Astrocyte (in vitro differentiated cells and primary cell): ENCODE data around the gene PLCD3. TPM values are rescaled to one million over a fixed set of nuclear protein-coding genes. Genes with fewer than 3 reads are reported as not detected.
A peak's percentile ranks its signal among the peaks of the same experiment; 100 is the strongest.

Experiments
- DNase-seq: peaks from one replicate; pipeline ENCODE4 v3.0.0-alpha.2; 2010; ENCODE audit warnings: low read depth
- FAIRE-seq: peaks from 2 replicates; lab custom pipeline; 2011; peaks lifted over from hg19 to GRCh38; lab: Jason Lieb, UNC
- H2AFZ ChIP-seq: 2 replicates; pipeline ENCODE4 v1.6.0; 2012; ENCODE audit warnings: low read depth, low read length, inconsistent platforms
- H3K27ac ChIP-seq: 2 replicates; pipeline ENCODE4 v1.5.1; 2011; ENCODE audit warnings: low read depth, low read length, inconsistent platforms
- H3K27me3 ChIP-seq: 2 replicates; pipeline ENCODE4 v1.6.0; 2011; ENCODE audit warnings: low read length, inconsistent platforms; ENCODE audit not compliant: insufficient read depth
- H3K36me3 ChIP-seq: 2 replicates; pipeline ENCODE4 v1.5.1; 2011; ENCODE audit warnings: low read length, inconsistent platforms; ENCODE audit not compliant: insufficient read depth
- H3K4me1 ChIP-seq: 2 replicates; pipeline ENCODE4 v1.5.1; 2011; ENCODE audit warnings: low read length, inconsistent platforms; ENCODE audit not compliant: insufficient read depth
- H3K4me2 ChIP-seq: 2 replicates; pipeline ENCODE4 v1.6.0; 2012; ENCODE audit warnings: low read length, inconsistent platforms
- H3K4me3 ChIP-seq: 2 replicates; pipeline ENCODE4 v1.5.1; 2011; ENCODE audit warnings: low read depth, mild to moderate bottlenecking, low read length, inconsistent platforms; ENCODE audit not compliant: insufficient read depth
- H3K79me2 ChIP-seq: 2 replicates; pipeline ENCODE4 v1.6.0; 2012; ENCODE audit warnings: mild to moderate bottlenecking, low read length, inconsistent platforms; ENCODE audit not compliant: insufficient read depth
- H3K9ac ChIP-seq: 2 replicates; pipeline ENCODE4 v1.6.0; 2012; ENCODE audit warnings: mild to moderate bottlenecking, low read length, inconsistent platforms
- H3K9me3 ChIP-seq: 2 replicates; pipeline ENCODE4 v1.5.1; 2012; ENCODE audit warnings: low read depth, mild to moderate bottlenecking, low read length, inconsistent platforms; ENCODE audit not compliant: insufficient read depth
- H4K20me1 ChIP-seq: 2 replicates; pipeline ENCODE4 v1.6.0; 2012; ENCODE audit warnings: low read length, inconsistent platforms; ENCODE audit not compliant: insufficient read depth
- H3K27ac Mint-ChIP-seq: one replicate; pipeline ENCODE4 v1.8.0; 2021; ENCODE audit warnings: mild to moderate bottlenecking, mixed read lengths; ENCODE audit not compliant: unreplicated experiment
- H3K27me3 Mint-ChIP-seq: one replicate; pipeline ENCODE4 v1.8.0; 2021; ENCODE audit warnings: low read depth, mixed read lengths; ENCODE audit not compliant: unreplicated experiment
- H3K36me3 Mint-ChIP-seq: one replicate; pipeline ENCODE4 v1.8.0; 2021; ENCODE audit warnings: low read depth, mixed read lengths; ENCODE audit not compliant: unreplicated experiment
- H3K4me1 Mint-ChIP-seq: one replicate; pipeline ENCODE4 v1.8.0; 2021; ENCODE audit warnings: low read depth, mixed read lengths; ENCODE audit not compliant: unreplicated experiment
- H3K4me3 Mint-ChIP-seq: one replicate; pipeline ENCODE4 v1.8.0; 2021; ENCODE audit warnings: mild to moderate bottlenecking, moderate library complexity, mixed read lengths; ENCODE audit not compliant: unreplicated experiment
- H3K9me3 Mint-ChIP-seq: one replicate; pipeline ENCODE4 v1.8.0; 2021; ENCODE audit warnings: mild to moderate bottlenecking, mixed read lengths; ENCODE audit not compliant: unreplicated experiment
- CTCF ChIP-seq: IDR thresholded peaks from 2 replicates; pipeline ENCODE4 v1.5.1; 2011; ENCODE audit warnings: low read depth, mild to moderate bottlenecking, inconsistent platforms, low read length, moderate library complexity; ENCODE audit not compliant: insufficient read depth
- EZH2 ChIP-seq: IDR thresholded peaks from 2 replicates; pipeline ENCODE4 v1.6.1; 2012; ENCODE audit warnings: mild to moderate bottlenecking, low read length, inconsistent platforms; ENCODE audit not compliant: insufficient read depth
- total RNA-seq: library from RNA; stranded (reverse); gene quantifications from 2 replicates; pipeline ENCODE4 v1.2.1, GENCODE V29; 2021

The PLCD3 gene
- total RNA-seq, 1 donor from 2014 or later, result 92.0 TPM

- Histone ChIP-seq H3K27ac (no peak overlapping the region), H3K4me3 (no peak overlapping the region), H3K9ac (no peak overlapping the region), H3K9me3 (no peaks in the 10 kb centered on the region), H3K79me2 (no peaks in the 10 kb centered on the region), H3K36me3 (peaks cover 4% of the 10 kb centered on the region), H2AFZ (no peak overlapping the region), H3K27me3 (no peaks in the 10 kb centered on the region), H4K20me1 (peaks cover 14% of the 10 kb centered on the region), H3K4me1 (peaks cover 9% of the 10 kb centered on the region), H3K4me2 (no peak overlapping the region)
- TF ChIP-seq EZH2, result no peak
- TF ChIP-seq CTCF, result no peak
- DNase-seq (no peak), FAIRE-seq (no peak)
- no peaks in the 10 kb centered on the region for H3K27me3 Mint-ChIP-seq
- no peak overlapping the region for H3K27ac Mint-ChIP-seq
- H3K36me3 Mint-ChIP-seq, result peaks cover 6% of the 10 kb centered on the region
- H3K4me1 Mint-ChIP-seq, result peaks cover 8% of the 10 kb centered on the region
- no peak overlapping the region for H3K4me3 Mint-ChIP-seq
- no peaks in the 10 kb centered on the region for H3K9me3 Mint-ChIP-seq
Measured at GRCh38 chr17:45112559-45113423, 19.5 kb downstream of the PLCD3 start.

GRCh38 chr17:45111850-45112249, 20.5 kb downstream of the PLCD3 start:
- peaks cover 4% of the 10 kb centered on the region for H3K36me3 ChIP-seq
- peak overlapping the region; percentile 26 for H3K27ac Mint-ChIP-seq
- no peak for TF ChIP-seq CTCF
- TF ChIP-seq EZH2, result no peak
- H3K79me2 ChIP-seq, result no peaks in the 10 kb centered on the region
- no peaks in the 10 kb centered on the region for H3K9me3 Mint-ChIP-seq
- H3K4me1 ChIP-seq, result peaks cover 9% of the 10 kb centered on the region
- peaks cover 23% of the 10 kb centered on the region for H4K20me1 ChIP-seq
- H3K27ac ChIP-seq, result no peak overlapping the region
- no peak overlapping the region for H3K4me3 ChIP-seq
- no peaks in the 10 kb centered on the region for H3K9me3 ChIP-seq
- no peak overlapping the region for H3K9ac ChIP-seq
- H3K4me1 Mint-ChIP-seq, result peaks cover 10% of the 10 kb centered on the region
- no peak overlapping the region for H2AFZ ChIP-seq
- H3K4me2 ChIP-seq, result no peak overlapping the region
- no peaks in the 10 kb centered on the region for H3K27me3 ChIP-seq
- FAIRE-seq, result no peak
- H3K27me3 Mint-ChIP-seq, result no peaks in the 10 kb centered on the region
- no peak for DNase-seq
- H3K4me3 Mint-ChIP-seq, result no peak overlapping the region
- H3K36me3 Mint-ChIP-seq, result peaks cover 6% of the 10 kb centered on the region
